ENCODE results near the gene KCNV2. TPM values are rescaled to one million over a fixed set of nuclear protein-coding genes. Genes with fewer than 3 reads are reported as not detected.

KCNV2 gene
- total and polyA plus RNA-seq, 2 experiments from 2014 or later: 0.60 TPM; not detected in 1

DNA sequence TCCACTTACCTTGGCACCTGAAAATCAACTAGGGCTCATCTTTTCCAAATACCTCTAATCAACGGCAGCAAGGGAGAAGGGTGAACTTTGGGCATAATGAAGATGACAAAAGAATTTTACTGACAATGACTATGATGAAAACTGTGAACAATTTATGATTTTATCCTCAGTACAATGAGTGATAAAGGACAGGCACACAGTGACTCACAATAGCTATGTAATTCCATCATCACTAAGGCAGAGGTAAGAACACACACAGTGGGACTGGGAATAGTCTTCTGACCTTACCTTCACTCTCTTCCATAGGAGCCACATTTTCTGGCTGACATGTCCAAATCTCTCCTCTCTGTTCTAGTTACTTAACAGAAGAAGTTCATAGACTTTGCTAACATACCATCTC lies 26.1 kb upstream of the KCNV2 start:
- Histone ChIP-seq H3K4me3 (no peak overlapping the region), H2AFZ (no peak overlapping the region), H3K36me3 (ENCODE audit: insufficient read depth) (no peaks in the 10 kb centered on the region), H3K27ac (ENCODE audit: low read depth) (no peak overlapping the region), H3K27me3 (ENCODE audit: insufficient read depth) (no peaks in the 10 kb centered on the region), H3K9me2 (ENCODE audit: insufficient read depth) (no peaks in the 10 kb centered on the region), H4K20me1 (replicated peaks; ENCODE audit: insufficient read depth) (no peaks in the 10 kb centered on the region; the same call in 1 of the 2 replicates), H3K4me1 (ENCODE audit: insufficient read depth) (peaks cover 3% of the 10 kb centered on the region; the same call in 1 of the 2 replicates), H3K4me2 (no peak overlapping the region), H3K79me2 (replicated peaks; ENCODE audit: insufficient read depth) (no peaks in the 10 kb centered on the region), H3F3A (replicated peaks; ENCODE audit: low read depth) (no peaks in the 10 kb centered on the region)
- H3K9me3 Mint-ChIP-seq: no peaks in the 10 kb centered on the region
- DNase-seq (ENCODE audit: low spot score) (no peak), ATAC-seq (no peak)
- H3K4me3 Mint-ChIP-seq: no peak overlapping the region
- peaks cover 2% of the 10 kb centered on the region; the same call in 1 of the 3 replicates for H3K4me1 Mint-ChIP-seq
- H3K27me3 Mint-ChIP-seq (ENCODE audit: insufficient read depth, low read depth, poor library complexity): peaks cover 4% of the 10 kb centered on the region
- TF ChIP-seq CTCF (conservative IDR thresholded peaks at IDR 0.05; ENCODE audit: low read depth in 2 of 2): no peak
- no peak for TF ChIP-seq ZNF114 (CRISPR knock-in tag; IDR thresholded peaks at IDR 0.05)
- TF ChIP-seq, protein P1, sequence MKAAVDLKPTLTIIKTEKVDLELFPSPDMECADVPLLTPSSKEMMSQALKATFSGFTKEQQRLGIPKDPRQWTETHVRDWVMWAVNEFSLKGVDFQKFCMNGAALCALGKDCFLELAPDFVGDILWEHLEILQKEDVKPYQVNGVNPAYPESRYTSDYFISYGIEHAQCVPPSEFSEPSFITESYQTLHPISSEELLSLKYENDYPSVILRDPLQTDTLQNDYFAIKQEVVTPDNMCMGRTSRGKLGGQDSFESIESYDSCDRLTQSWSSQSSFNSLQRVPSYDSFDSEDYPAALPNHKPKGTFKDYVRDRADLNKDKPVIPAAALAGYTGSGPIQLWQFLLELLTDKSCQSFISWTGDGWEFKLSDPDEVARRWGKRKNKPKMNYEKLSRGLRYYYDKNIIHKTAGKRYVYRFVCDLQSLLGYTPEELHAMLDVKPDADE (IDR thresholded peaks at IDR 0.05): no peak
- TF ChIP-seq JUNB (IDR thresholded peaks at IDR 0.05; ENCODE audit: unreplicated experiment): no peak
- no peak for TF ChIP-seq ZNF462 (CRISPR knock-in tag; IDR thresholded peaks at IDR 0.05)
- TF ChIP-seq POLR2AphosphoS5 (IDR thresholded peaks at IDR 0.05; ENCODE audit: low read depth): no peak
- TF ChIP-seq, protein P2, sequence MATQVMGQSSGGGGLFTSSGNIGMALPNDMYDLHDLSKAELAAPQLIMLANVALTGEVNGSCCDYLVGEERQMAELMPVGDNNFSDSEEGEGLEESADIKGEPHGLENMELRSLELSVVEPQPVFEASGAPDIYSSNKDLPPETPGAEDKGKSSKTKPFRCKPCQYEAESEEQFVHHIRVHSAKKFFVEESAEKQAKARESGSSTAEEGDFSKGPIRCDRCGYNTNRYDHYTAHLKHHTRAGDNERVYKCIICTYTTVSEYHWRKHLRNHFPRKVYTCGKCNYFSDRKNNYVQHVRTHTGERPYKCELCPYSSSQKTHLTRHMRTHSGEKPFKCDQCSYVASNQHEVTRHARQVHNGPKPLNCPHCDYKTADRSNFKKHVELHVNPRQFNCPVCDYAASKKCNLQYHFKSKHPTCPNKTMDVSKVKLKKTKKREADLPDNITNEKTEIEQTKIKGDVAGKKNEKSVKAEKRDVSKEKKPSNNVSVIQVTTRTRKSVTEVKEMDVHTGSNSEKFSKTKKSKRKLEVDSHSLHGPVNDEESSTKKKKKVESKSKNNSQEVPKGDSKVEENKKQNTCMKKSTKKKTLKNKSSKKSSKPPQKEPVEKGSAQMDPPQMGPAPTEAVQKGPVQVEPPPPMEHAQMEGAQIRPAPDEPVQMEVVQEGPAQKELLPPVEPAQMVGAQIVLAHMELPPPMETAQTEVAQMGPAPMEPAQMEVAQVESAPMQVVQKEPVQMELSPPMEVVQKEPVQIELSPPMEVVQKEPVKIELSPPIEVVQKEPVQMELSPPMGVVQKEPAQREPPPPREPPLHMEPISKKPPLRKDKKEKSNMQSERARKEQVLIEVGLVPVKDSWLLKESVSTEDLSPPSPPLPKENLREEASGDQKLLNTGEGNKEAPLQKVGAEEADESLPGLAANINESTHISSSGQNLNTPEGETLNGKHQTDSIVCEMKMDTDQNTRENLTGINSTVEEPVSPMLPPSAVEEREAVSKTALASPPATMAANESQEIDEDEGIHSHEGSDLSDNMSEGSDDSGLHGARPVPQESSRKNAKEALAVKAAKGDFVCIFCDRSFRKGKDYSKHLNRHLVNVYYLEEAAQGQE (IDR thresholded peaks at IDR 0.05; ENCODE audit: unreplicated experiment): no peak
- no peak for TF ChIP-seq EZH2phosphoT487 (IDR thresholded peaks at IDR 0.05; ENCODE audit: unreplicated experiment)
- TF ChIP-seq EZH2 (IDR thresholded peaks at IDR 0.05; ENCODE audit: low read depth, unreplicated experiment): no peak
- no peak for TF ChIP-seq ZNF331 (CRISPR knock-in tag; IDR thresholded peaks at IDR 0.05; ENCODE audit: low read depth)
- no peak for TF ChIP-seq CREB1 (CRISPR knock-in tag; IDR thresholded peaks at IDR 0.05; ENCODE audit: low read depth)
- no peak for TF ChIP-seq NANOG (IDR thresholded peaks at IDR 0.05; ENCODE audit: borderline replicate concordance)
- no peak for TF ChIP-seq STAT1 (IDR thresholded peaks at IDR 0.05; ENCODE audit: unreplicated experiment)
- no peaks in the 10 kb centered on the region for H3K36me3 Mint-ChIP-seq (ENCODE audit: low read depth)
- no peak overlapping the region for H3K27ac Mint-ChIP-seq

Data from GM23338 (cell line).